NOMO-1 treated with DMSO at 0.1 percent for 48 hours (cell line): Measurements from ENCODE around the gene RBM27.
"Not testable (repeated sequence)": the region's sequence is repeated elsewhere in the genome, so short reads cannot be mapped to it uniquely, and the experiment has no call there.

Source experiments
- DNase-seq: peaks from one replicate; lab custom pipeline; 2025; ENCODE audit not compliant: unreplicated experiment; lab: John Stamatoyannopoulos, UW

The RBM27 gene

GRCh38 chr5:146206257-146206656 lies 2.9 kb downstream of the RBM27 start:
- DNase-seq, result no peak

- no peak for DNase-seq
Observed at GRCh38 chr5:146208916-146209522, 5.6 kb downstream of the RBM27 start.

GRCh38 chr5:146209714-146210113 lies 6.3 kb downstream of the RBM27 start:
- no peak for DNase-seq

- not testable (repeated sequence) for DNase-seq
Observed at GRCh38 chr5:146210810-146211209, 7.4 kb downstream of the RBM27 start.

- DNase-seq, result no peak
Observed at GRCh38 chr5:146213210-146213826, 9.9 kb downstream of the RBM27 start.

- DNase-seq, result not testable (repeated sequence)
Observed at GRCh38 chr5:146214881-146215280, 11.5 kb downstream of the RBM27 start.

- DNase-seq, result peak; percentile 56
Observed at GRCh38 chr5:146218168-146218567, 14.8 kb downstream of the RBM27 start.

GRCh38 chr5:146219243-146219642 lies 15.8 kb downstream of the RBM27 start:
- DNase-seq, result no peak

GRCh38 chr5:146221234-146221633 lies 17.8 kb downstream of the RBM27 start:
- DNase-seq, result no peak

- no peak for DNase-seq
Observed at GRCh38 chr5:146222005-146222404, 18.6 kb downstream of the RBM27 start.

- DNase-seq, result no peak
Observed at GRCh38 chr5:146223179-146223578, 19.8 kb downstream of the RBM27 start.

- DNase-seq, result no peak
Observed at GRCh38 chr5:146229222-146229621, 25.8 kb downstream of the RBM27 start.

GRCh38 chr5:146232223-146232622 lies 28.8 kb downstream of the RBM27 start:
- DNase-seq, result no peak

- DNase-seq, result no peak
Observed at GRCh38 chr5:146233441-146233840, 30.0 kb downstream of the RBM27 start.

- DNase-seq, result no peak
Observed at GRCh38 chr5:146238973-146239372, 35.6 kb downstream of the RBM27 start.

- no peak for DNase-seq
Observed at GRCh38 chr5:146240951-146241350, 37.5 kb downstream of the RBM27 start.

- DNase-seq, result no peak
Observed at GRCh38 chr5:146243247-146243646, 39.8 kb downstream of the RBM27 start.

- no peak for DNase-seq
Observed at GRCh38 chr5:146248561-146248960, 45.2 kb downstream of the RBM27 start.

- peak; percentile 56 for DNase-seq
Observed at GRCh38 chr5:146249801-146250200, 46.4 kb downstream of the RBM27 start.
